Mesendoderm (in vitro differentiated cells): ENCODE data around the gene ARHGEF4. TPM values are rescaled to one million over a fixed set of nuclear protein-coding genes. Genes with fewer than 3 reads are reported as not detected.
A peak's percentile ranks its signal among the peaks of the same experiment; 100 is the strongest.

ENCODE experiments used
- DNase-seq: peaks from one replicate; pipeline ENCODE4 v3.0.0; 2013
- H2AK5ac ChIP-seq: 2 replicates; pipeline ENCODE4 v1.6.1; 2013; ENCODE audit warnings: low read length, inconsistent platforms
- H2BK120ac ChIP-seq: 2 replicates; pipeline ENCODE4 v1.6.1; 2013; ENCODE audit warnings: low read depth, mild to moderate bottlenecking, low read length, moderate library complexity, mixed read lengths
- H2BK15ac ChIP-seq: replicated peaks from 2 replicates; pipeline ENCODE4 v1.6.1; 2013; ENCODE audit warnings: low read depth, mild to moderate bottlenecking, moderate library complexity
- H2BK5ac ChIP-seq: 2 replicates; pipeline ENCODE4 v1.6.1; 2013; ENCODE audit warnings: low read length, inconsistent platforms
- H3K18ac ChIP-seq: 2 replicates; pipeline ENCODE4 v1.6.1; 2013; ENCODE audit warnings: mild to moderate bottlenecking, low read length, mixed read lengths
- H3K23ac ChIP-seq: one replicate; pipeline ENCODE4 v1.6.1; 2013; ENCODE audit warnings: low read length
- H3K27ac ChIP-seq: 2 replicates; pipeline ENCODE4 v1.5.1; 2013; ENCODE audit warnings: low read depth, mild to moderate bottlenecking, inconsistent platforms, low read length, moderate library complexity
- H3K27me3 ChIP-seq: 2 replicates; pipeline ENCODE4 v1.6.1; 2013; ENCODE audit warnings: low read length, control low read depth, mild to moderate bottlenecking, inconsistent platforms; ENCODE audit not compliant: insufficient read depth, poor library complexity
- H3K36me3 ChIP-seq: 2 replicates; pipeline ENCODE4 v1.6.1; 2013; ENCODE audit warnings: low read length, inconsistent platforms; ENCODE audit not compliant: control insufficient read depth, insufficient read depth
- H3K4ac ChIP-seq: one replicate; pipeline ENCODE4 v1.6.1; 2013; ENCODE audit warnings: low read depth, mild to moderate bottlenecking, low read length, moderate library complexity
- H3K4me1 ChIP-seq: 2 replicates; pipeline ENCODE4 v1.6.1; 2013; ENCODE audit warnings: low read depth, low read length, inconsistent platforms; ENCODE audit not compliant: control insufficient read depth
- H3K4me2 ChIP-seq: 2 replicates; pipeline ENCODE4 v1.6.1; 2013; ENCODE audit warnings: low read length
- H3K4me3 ChIP-seq: 2 replicates; pipeline ENCODE4 v1.5.1; 2013; ENCODE audit warnings: mild to moderate bottlenecking, low read length
- H3K56ac ChIP-seq: one replicate; pipeline ENCODE4 v1.6.1; 2013; ENCODE audit warnings: low read length
- H3K79me1 ChIP-seq: 2 replicates; pipeline ENCODE4 v1.6.1; 2013; ENCODE audit warnings: low read length, inconsistent platforms
- H3K79me2 ChIP-seq: 2 replicates; pipeline ENCODE4 v1.6.1; 2013; ENCODE audit warnings: mild to moderate bottlenecking, low read length; ENCODE audit not compliant: control insufficient read depth, insufficient read depth
- H3K9ac ChIP-seq: 2 replicates; pipeline ENCODE4 v1.6.1; 2013; ENCODE audit warnings: low read length, inconsistent platforms
- H4K5ac ChIP-seq: one replicate; pipeline ENCODE4 v1.6.1; 2013; ENCODE audit warnings: low read length
- H4K8ac ChIP-seq: one replicate; pipeline ENCODE4 v1.6.1; 2013; ENCODE audit warnings: low read depth, mild to moderate bottlenecking, control low read depth, low read length, moderate library complexity
- WGBS: extraction: QIAGEN DNeasy Blood & Tissue Kit; methylation state at CpG from one replicate; pipeline ENCODE4 v1.1.7; 2013; ENCODE audit warnings: low lambda C conversion rate, missing lambda C conversion rate; ENCODE audit not compliant: insufficient coverage; ENCODE audit errors: extremely low coverage; 5-methylcytosine and 5-hydroxymethylcytosine counted together
- polyA plus RNA-seq, 2 experiments: library from polyadenylated mRNA; stranded (reverse); fragments of 200-250 nt; gene quantifications; one replicate each; pipeline ENCODE4 v1.2.3, GENCODE V29; 2013

The ARHGEF4 gene, protein sequence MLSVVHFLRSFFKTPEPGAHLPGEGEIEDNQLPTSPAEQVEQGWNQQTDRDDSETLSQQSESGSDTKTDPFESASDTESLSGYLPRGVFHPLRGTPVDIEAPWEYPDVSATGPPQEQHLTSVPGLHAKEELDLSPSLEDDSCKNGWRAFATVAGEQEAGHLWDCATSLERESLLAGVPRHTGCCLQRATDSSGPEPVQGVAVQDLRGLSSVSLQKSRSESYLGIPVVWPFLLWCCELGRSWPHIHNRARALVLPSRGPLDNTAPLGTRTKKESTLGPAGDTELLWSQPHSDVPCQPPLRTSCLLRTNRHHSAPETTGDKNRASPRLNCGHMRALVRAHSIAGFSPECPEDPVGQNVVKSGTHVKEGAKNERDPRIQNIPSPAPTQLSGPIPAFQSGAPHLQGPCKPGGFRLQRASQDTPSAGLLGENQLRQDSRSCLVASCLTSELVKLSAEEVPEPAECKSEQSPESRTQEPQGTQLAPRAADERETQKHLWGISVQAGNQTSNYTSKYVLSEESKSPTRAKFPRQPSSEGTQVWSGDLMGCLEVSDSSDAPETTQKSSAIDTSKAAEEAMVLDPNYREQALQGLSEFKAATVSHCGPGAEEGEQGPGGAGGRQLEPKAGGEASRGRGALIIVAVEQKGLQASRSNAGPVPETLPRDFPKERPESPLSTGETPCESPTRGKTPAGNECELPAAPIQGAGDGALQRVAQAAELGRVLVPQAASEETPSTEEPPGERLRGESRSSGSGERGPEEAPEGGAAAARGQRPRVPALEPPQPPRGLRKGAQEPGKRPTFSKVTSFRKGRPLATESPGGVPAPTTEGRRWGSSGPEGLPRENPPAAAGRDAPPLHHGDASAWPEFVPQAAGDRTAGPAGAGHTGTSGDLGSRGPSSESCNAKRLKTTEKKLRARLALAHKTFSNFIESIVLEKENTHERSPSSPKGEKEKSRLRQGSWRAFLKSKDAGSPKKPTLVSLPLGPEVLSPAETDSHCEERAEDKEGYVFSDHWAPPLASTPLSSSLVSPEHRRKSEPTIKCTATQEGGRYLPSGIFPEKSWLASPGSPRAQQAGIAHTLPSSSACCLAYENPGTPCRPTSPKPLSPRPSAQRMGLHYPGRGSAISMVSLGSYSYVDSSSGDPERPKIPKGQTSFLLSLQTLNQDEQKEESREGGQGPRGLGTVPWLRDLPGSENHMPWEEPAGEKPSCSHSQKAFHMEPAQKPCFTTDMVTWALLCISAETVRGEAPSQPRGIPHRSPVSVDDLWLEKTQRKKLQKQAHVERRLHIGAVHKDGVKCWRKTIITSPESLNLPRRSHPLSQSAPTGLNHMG (N-terminal part only)
- 3.3 TPM for polyA plus RNA-seq (2013, experiment 1 of 2)
- 3.3 TPM for polyA plus RNA-seq (2013, experiment 2 of 2)

DNA sequence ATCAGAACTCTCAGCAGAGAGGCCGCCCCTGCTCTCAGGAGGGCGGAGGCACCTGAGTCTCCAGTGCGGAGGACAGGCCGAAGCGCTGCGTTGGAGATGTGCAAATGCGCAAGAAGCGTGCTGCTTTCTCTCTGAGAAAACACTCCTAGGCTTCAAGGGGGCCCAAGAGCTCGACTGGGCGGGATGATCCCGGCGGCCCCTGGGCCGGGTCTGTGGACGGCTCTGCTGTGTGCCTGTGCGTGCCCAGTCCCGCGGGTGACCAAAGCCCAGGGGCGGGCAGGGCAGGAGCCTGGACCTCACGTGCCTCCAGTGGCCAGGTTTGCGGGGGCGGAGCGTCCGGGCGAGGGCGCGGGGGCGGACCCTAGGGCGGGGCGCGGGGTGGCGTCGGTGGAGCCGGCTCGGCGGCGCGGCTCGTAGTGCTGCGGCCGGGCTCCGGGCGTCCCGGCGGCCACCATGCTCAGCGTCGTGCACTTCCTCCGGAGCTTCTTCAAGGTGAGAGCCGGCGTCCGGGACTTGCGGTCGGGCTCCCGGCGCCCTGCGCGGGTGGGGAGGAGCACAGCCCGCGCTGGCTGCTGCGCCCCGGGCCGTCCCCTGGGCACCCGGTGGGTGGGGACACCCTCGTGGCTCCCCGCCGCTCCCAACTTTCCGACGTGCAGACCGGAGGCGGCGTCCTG is at the start of gene ARHGEF4:
Gene ARHGEF4, plus strand, starts transcription at position 414 of the 674 bp plus-strand sequence. Its CDS starts 40 bp downstream, at position 454.
- H3K27ac ChIP-seq, result no peak within 1 kb of the TSS
- H4K5ac ChIP-seq, result no peak within 1 kb of the TSS
- H3K79me1 ChIP-seq, result no peaks in the 10 kb centered on the region
- no peak within 1 kb of the TSS for H2BK5ac ChIP-seq
- H3K9ac ChIP-seq, result peak within 1 kb of the TSS; percentile 64
- peak within 1 kb of the TSS; percentile 42 for H3K4me3 ChIP-seq
- no peak within 1 kb of the TSS for H2AK5ac ChIP-seq
- peak within 1 kb of the TSS; percentile 79 for H3K56ac ChIP-seq
- H3K27me3 ChIP-seq, result peaks cover 7% of the 10 kb centered on the region
- H3K4me1 ChIP-seq, result no peaks in the 10 kb centered on the region
- no peaks in the 10 kb centered on the region for H3K79me2 ChIP-seq
- no peak within 1 kb of the TSS for H2BK120ac ChIP-seq
- no peaks in the 10 kb centered on the region for H3K36me3 ChIP-seq
- no peak within 1 kb of the TSS for H3K23ac ChIP-seq
- H4K8ac ChIP-seq, result no peak within 1 kb of the TSS
- peak within 1 kb of the TSS; percentile 51 for H3K18ac ChIP-seq
- peak within 1 kb of the TSS; percentile 61 for H3K4me2 ChIP-seq
- no peak within 1 kb of the TSS for H2BK15ac ChIP-seq
- DNase-seq, result peak; percentile 71
- WGBS, result no CpG with 5 or more reads among the region's 70 CpGs
- H3K4ac ChIP-seq, result no peak within 1 kb of the TSS

DNA sequence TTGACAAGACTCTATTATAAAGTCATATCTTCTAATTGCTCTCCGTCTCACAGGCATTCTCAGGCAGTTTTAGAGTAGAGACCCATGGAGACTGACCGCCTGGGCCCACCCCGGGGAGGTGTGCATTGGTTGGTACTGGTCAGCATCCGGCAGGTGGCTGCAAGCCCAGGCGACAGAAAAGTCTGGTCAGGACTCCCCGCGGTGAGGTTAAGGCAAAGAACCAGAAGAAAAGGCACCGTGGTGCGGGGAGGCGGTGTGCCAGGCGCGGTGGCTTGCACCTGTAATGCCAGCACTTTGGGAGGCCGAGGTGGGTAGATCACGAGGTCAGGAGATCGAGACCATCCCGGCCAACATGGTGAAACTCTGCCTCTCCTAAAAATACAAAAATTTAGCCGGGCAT is 48.9 kb upstream of the ARHGEF4 start:
- no peaks in the 10 kb centered on the region for H3K79me1 ChIP-seq
- no peak overlapping the region for H2BK5ac ChIP-seq
- H3K79me2 ChIP-seq, result no peaks in the 10 kb centered on the region
- H3K4me1 ChIP-seq, result no peaks in the 10 kb centered on the region
- H3K56ac ChIP-seq, result no peak overlapping the region
- no peak overlapping the region for H3K23ac ChIP-seq
- no peak overlapping the region for H2AK5ac ChIP-seq
- no peak overlapping the region for H3K18ac ChIP-seq
- no peak overlapping the region for H3K4ac ChIP-seq
- H3K36me3 ChIP-seq, result no peaks in the 10 kb centered on the region
- no peak for DNase-seq
- no peak overlapping the region for H3K4me2 ChIP-seq
- H3K27me3 ChIP-seq, result no peaks in the 10 kb centered on the region
- H4K5ac ChIP-seq, result no peak overlapping the region
- no peak overlapping the region for H4K8ac ChIP-seq
- H3K27ac ChIP-seq, result no peak overlapping the region
- WGBS, result no CpG with 5 or more reads among the region's 17 CpGs
- no peak overlapping the region for H2BK15ac ChIP-seq
- H3K4me3 ChIP-seq, result no peak overlapping the region
- no peak overlapping the region for H2BK120ac ChIP-seq
- no peak overlapping the region for H3K9ac ChIP-seq

DNA sequence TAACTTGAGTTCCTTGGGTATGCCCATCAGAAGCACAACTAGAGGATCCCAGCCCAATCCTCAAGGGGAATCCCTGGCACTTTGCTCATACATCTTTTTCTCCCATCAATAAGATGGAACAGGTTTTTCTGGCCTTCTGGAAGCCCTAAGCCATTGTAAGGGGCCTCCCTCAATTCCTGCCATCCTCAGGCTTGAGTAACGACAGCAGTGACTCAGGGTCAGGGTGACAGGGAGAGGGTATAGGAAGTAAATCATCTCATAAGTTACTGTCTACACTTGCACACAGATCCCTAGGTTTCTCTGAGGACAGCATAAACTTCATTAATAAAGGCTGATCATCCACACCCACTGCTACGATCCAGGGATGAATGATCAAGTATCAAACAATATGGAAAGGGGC is 46.4 kb upstream of the ARHGEF4 start:
- Histone ChIP-seq H3K27ac (no peak overlapping the region), H3K56ac (no peak overlapping the region), H2BK5ac (no peak overlapping the region), H4K5ac (no peak overlapping the region), H2BK15ac (no peak overlapping the region), H3K4ac (no peak overlapping the region), H3K4me1 (no peaks in the 10 kb centered on the region), H3K4me3 (no peak overlapping the region), H2AK5ac (no peak overlapping the region), H3K9ac (no peak overlapping the region), H4K8ac (no peak overlapping the region), H3K18ac (no peak overlapping the region), H3K79me1 (no peaks in the 10 kb centered on the region), H3K79me2 (no peaks in the 10 kb centered on the region), H3K4me2 (no peak overlapping the region), H3K23ac (no peak overlapping the region), H2BK120ac (no peak overlapping the region), H3K36me3 (no peaks in the 10 kb centered on the region), H3K27me3 (no peaks in the 10 kb centered on the region)
- no peak for DNase-seq
- no CpG with 5 or more reads among the region's 2 CpGs for WGBS

DNA sequence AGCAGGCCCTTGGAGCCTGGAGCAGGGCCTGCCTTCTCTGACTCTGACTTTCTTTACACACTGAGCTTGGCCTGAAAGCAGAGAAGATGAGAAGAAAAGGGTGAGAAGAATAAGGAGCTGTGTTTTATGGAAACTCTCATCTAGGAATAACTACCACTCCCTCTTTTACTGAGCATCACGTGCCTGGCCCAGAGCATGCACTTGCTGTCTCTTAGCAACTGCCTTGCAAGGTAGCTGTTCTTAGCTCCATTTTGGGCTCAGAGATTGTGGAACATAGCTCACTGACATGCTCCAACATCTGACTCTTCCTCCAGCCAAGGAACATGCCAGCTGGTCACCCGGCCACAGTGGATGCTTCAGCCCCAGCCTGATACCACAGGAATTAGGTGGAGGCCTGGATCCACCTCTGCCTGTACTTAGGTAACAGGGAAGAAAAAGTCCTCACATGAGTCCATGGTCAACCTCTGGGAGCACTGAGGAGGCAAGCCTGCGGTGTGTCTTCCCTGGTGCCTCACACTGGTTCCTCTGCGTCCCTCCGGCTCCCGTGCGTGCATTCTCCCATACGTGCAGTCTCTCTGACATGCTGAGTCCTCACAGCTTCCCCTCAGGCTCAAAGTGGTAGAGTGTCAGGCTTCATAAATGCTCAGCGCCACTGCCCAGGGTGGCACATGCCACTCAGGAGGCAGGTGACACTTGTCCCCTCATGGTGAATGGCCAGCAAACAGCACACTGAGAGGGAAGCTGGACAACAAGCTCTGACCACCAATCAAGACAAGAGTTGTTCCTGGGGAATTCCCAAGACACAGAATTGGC is 45.7 kb upstream of the ARHGEF4 start:
- Histone ChIP-seq H2BK120ac (no peak overlapping the region), H2BK5ac (no peak overlapping the region), H3K4ac (no peak overlapping the region), H3K4me1 (peaks cover 1% of the 10 kb centered on the region), H2AK5ac (no peak overlapping the region), H3K79me1 (no peaks in the 10 kb centered on the region), H3K23ac (no peak overlapping the region), H3K4me3 (no peak overlapping the region), H3K56ac (no peak overlapping the region), H3K79me2 (no peaks in the 10 kb centered on the region), H3K36me3 (no peaks in the 10 kb centered on the region), H4K8ac (no peak overlapping the region), H4K5ac (no peak overlapping the region), H3K27me3 (no peaks in the 10 kb centered on the region), H3K18ac (no peak overlapping the region), H2BK15ac (no peak overlapping the region), H3K4me2 (no peak overlapping the region), H3K27ac (no peak overlapping the region), H3K9ac (no peak overlapping the region)
- WGBS, result no CpG with 5 or more reads among the region's 9 CpGs
- no peak for DNase-seq

DNA sequence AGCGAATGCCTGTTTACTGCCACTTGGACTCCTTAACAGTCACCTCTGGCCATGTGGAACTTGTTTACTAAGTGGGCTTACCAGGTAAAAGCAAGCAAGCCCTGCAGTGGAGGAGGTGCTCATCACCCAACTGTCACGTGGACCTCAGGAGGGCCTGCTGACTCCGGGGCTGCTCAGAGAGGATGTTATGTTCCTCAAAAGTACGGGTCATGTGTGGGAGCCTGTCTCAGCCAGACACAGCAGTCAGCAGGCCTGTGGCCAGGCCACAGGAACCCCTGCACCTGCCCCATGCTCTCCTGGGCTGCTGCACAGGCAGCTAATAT is 45.1 kb upstream of the ARHGEF4 start:
- Histone ChIP-seq H4K5ac (no peak overlapping the region), H4K8ac (no peak overlapping the region), H3K9ac (no peak overlapping the region), H3K79me2 (no peaks in the 10 kb centered on the region), H3K79me1 (no peaks in the 10 kb centered on the region), H3K56ac (no peak overlapping the region), H3K27me3 (no peaks in the 10 kb centered on the region), H3K18ac (no peak overlapping the region), H3K4me2 (no peak overlapping the region), H3K27ac (no peak overlapping the region), H3K23ac (no peak overlapping the region), H2BK5ac (no peak overlapping the region), H2BK15ac (no peak overlapping the region), H3K36me3 (no peaks in the 10 kb centered on the region), H3K4ac (no peak overlapping the region), H2BK120ac (no peak overlapping the region), H3K4me1 (peaks cover 4% of the 10 kb centered on the region), H3K4me3 (no peak overlapping the region), H2AK5ac (no peak overlapping the region)
- WGBS, result no CpG with 5 or more reads among the region's 4 CpGs
- DNase-seq, result no peak
